ENCODE results near the gene CADPS2.

Gene CADPS2

GRCh38 chr7:122532406-122533269, 353.6 kb downstream of the CADPS2 start:
- Histone ChIP-seq H3K27me3 (ENCODE audit: insufficient read depth, low read length, poor library complexity, severe bottlenecking) (no peaks in the 10 kb centered on the region), H2AFZ (ENCODE audit: low read length) (no peak overlapping the region), H3K9ac (ENCODE audit: low read depth, low read length, poor library complexity, severe bottlenecking) (no peak overlapping the region), H3K79me2 (ENCODE audit: insufficient read depth, low read length) (no peaks in the 10 kb centered on the region), H3K4me2 (ENCODE audit: low read depth, low read length, poor library complexity, severe bottlenecking) (no peak overlapping the region), H3K9me3 (ENCODE audit: insufficient read depth, low read depth, low read length) (no peaks in the 10 kb centered on the region), H4K20me1 (ENCODE audit: insufficient read depth, low read length, poor library complexity, severe bottlenecking) (no peaks in the 10 kb centered on the region), H3K4me3 (ENCODE audit: low read length, poor library complexity, severe bottlenecking) (no peak overlapping the region), H3K36me3 (ENCODE audit: insufficient read depth, low read length) (no peaks in the 10 kb centered on the region), H3K4me1 (ENCODE audit: insufficient read depth, low read length, poor library complexity, severe bottlenecking) (no peaks in the 10 kb centered on the region), H3F3A (ENCODE audit: low read depth) (no peaks in the 10 kb centered on the region), H3K9me2 (replicated peaks; ENCODE audit: low read depth, low read length) (no peaks in the 10 kb centered on the region)
- TF ChIP-seq CTCF (conservative IDR thresholded peaks at IDR 0.05; ENCODE audit: low read length), result peak; percentile 67
- no peak for TF ChIP-seq EZH2phosphoT487 (IDR thresholded peaks at IDR 0.05; ENCODE audit: borderline replicate concordance)

- TF ChIP-seq CTCF (conservative IDR thresholded peaks at IDR 0.05; ENCODE audit: low read length) (peak; percentile 78), EZH2phosphoT487 (IDR thresholded peaks at IDR 0.05; ENCODE audit: borderline replicate concordance) (no peak)
- no peaks in the 10 kb centered on the region for H3K79me2 ChIP-seq (ENCODE audit: insufficient read depth, low read length)
- H3K4me2 ChIP-seq (ENCODE audit: low read depth, low read length, poor library complexity, severe bottlenecking), result no peak overlapping the region
These were observed 357.3 kb downstream of the CADPS2 start for GRCh38 chr7:122528879-122529481.

GRCh38 chr7:122525355-122525754, 360.9 kb downstream of the CADPS2 start:
- no peak overlapping the region for H3K9ac ChIP-seq (ENCODE audit: low read depth, low read length, poor library complexity, severe bottlenecking)
- no peak overlapping the region for H3K4me3 ChIP-seq (ENCODE audit: low read length, poor library complexity, severe bottlenecking)
- H3K36me3 ChIP-seq (ENCODE audit: insufficient read depth, low read length), result no peaks in the 10 kb centered on the region
- no peaks in the 10 kb centered on the region for H3F3A ChIP-seq (ENCODE audit: low read depth)
- H3K9me3 ChIP-seq (ENCODE audit: insufficient read depth, low read depth, low read length), result no peaks in the 10 kb centered on the region
- no peak overlapping the region for H3K4me2 ChIP-seq (ENCODE audit: low read depth, low read length, poor library complexity, severe bottlenecking)
- H2AFZ ChIP-seq (ENCODE audit: low read length), result no peak overlapping the region
- H3K27me3 ChIP-seq (ENCODE audit: insufficient read depth, low read length, poor library complexity, severe bottlenecking), result no peaks in the 10 kb centered on the region
- H3K9me2 ChIP-seq (replicated peaks; ENCODE audit: low read depth, low read length), result no peaks in the 10 kb centered on the region
- no peak for TF ChIP-seq CTCF (conservative IDR thresholded peaks at IDR 0.05; ENCODE audit: low read length)
- TF ChIP-seq EZH2phosphoT487 (IDR thresholded peaks at IDR 0.05; ENCODE audit: borderline replicate concordance), result no peak
- H4K20me1 ChIP-seq (ENCODE audit: insufficient read depth, low read length, poor library complexity, severe bottlenecking), result no peaks in the 10 kb centered on the region
- no peaks in the 10 kb centered on the region for H3K4me1 ChIP-seq (ENCODE audit: insufficient read depth, low read length, poor library complexity, severe bottlenecking)
- no peaks in the 10 kb centered on the region for H3K79me2 ChIP-seq (ENCODE audit: insufficient read depth, low read length)

More at GRCh38 chr7:122528879-122529481, 357.3 kb downstream of the CADPS2 start:
- Histone ChIP-seq H3K4me1 (ENCODE audit: insufficient read depth, low read length, poor library complexity, severe bottlenecking) (no peaks in the 10 kb centered on the region), H3K9ac (ENCODE audit: low read depth, low read length, poor library complexity, severe bottlenecking) (no peak overlapping the region), H3K4me3 (ENCODE audit: low read length, poor library complexity, severe bottlenecking) (no peak overlapping the region), H3K9me2 (replicated peaks; ENCODE audit: low read depth, low read length) (no peaks in the 10 kb centered on the region), H2AFZ (ENCODE audit: low read length) (no peak overlapping the region), H3K36me3 (ENCODE audit: insufficient read depth, low read length) (no peaks in the 10 kb centered on the region), H3K27me3 (ENCODE audit: insufficient read depth, low read length, poor library complexity, severe bottlenecking) (no peaks in the 10 kb centered on the region), H3K9me3 (ENCODE audit: insufficient read depth, low read depth, low read length) (no peaks in the 10 kb centered on the region), H3F3A (ENCODE audit: low read depth) (no peaks in the 10 kb centered on the region), H4K20me1 (ENCODE audit: insufficient read depth, low read length, poor library complexity, severe bottlenecking) (no peaks in the 10 kb centered on the region)

All from Loucy (cell line).